H1 (cell line): ENCODE results near the gene CTNNA3. TPM values are rescaled to one million over a fixed set of nuclear protein-coding genes. Genes with fewer than 3 reads are reported as not detected.

Experiments used
- CBX8 ChIP-seq: fragments of 300-800, 300-1000 bp; sonication (generic); IDR thresholded peaks from 2 replicates; pipeline ENCODE4 v1.7.1; 2016; ENCODE audit warnings: low read depth, low read length, borderline replicate concordance
- POU5F1 ChIP-seq: IDR thresholded peaks from 2 replicates; pipeline ENCODE4 v1.6.1; 2011; ENCODE audit warnings: low read depth, mild to moderate bottlenecking, low read length, moderate library complexity
- RNF2 ChIP-seq: fragments of 200-900, 300-1000 bp; sonication (generic); IDR thresholded peaks from 2 replicates; pipeline ENCODE4 v1.7.1; 2016; ENCODE audit warnings: borderline replicate concordance, low read depth, mild to moderate bottlenecking, antibody characterized with exemption, low read length; ENCODE audit not compliant: poor library complexity, severe bottlenecking; ENCODE audit errors: missing control alignments
- polyA plus RNA-seq, 7 experiments: library from polyadenylated mRNA; depleted of rRNA in 3 of 7; stranded (reverse) in 5 of 7; unstranded in 2 of 7; fragments of >200 nt in 5 of 7; fragments of 200-250 nt in 2 of 7; gene quantifications; 1 replicate in 5 of 7; 2 replicates in 1 of 7; 4 replicates in 1 of 7; pipeline versions ENCODE4 v1.2.1 to v1.2.3, GENCODE V29; 2011 to 2013; ENCODE audit warnings: missing spikeins in 2 of 7, mixed read lengths in 2 of 7
- total RNA-seq: library from RNA; stranded (reverse); fragmentation: NEBNext Ultra II Directional; extraction: Animal tissue kit (Norgen Biotek cat#: 25700); gene quantifications from 2 replicates; pipeline ENCODE4 v1.2.1, GENCODE V29; 2021

The CTNNA3 gene
- total and polyA plus RNA-seq, 2 of the 8 experiments (the other 6 are each of a cell fraction or from before 2014, with no cell fraction given), result 1.3 to 1.5 TPM

- TF ChIP-seq RNF2 (no peak), POU5F1 (no peak), CBX8 (no peak)
Observed at GRCh38 chr10:66744915-66745314, 951.1 kb downstream of the CTNNA3 start (continued).
